Gastrocnemius medialis (tissue), 4 donors: ENCODE results near the gene RNASE11. TPM values are rescaled to one million over a fixed set of nuclear protein-coding genes. Genes with fewer than 3 reads are reported as not detected.

Experiments used
- ATAC-seq, 2 donors: fragments of 150-250 bp; one replicate each; pipeline ENCODE4 v1.9.1; 2016
- DNase-seq, 2 donors: peaks; one replicate each; pipeline ENCODE4 v3.0.0-alpha.2; 2019
- H3K27ac ChIP-seq, 4 donors: fragments of 200-600 bp; sonication (generic); 1 replicate in 1 of 4; 2 replicates in 3 of 4; pipeline ENCODE4 v1.5.1; 2016 to 2018; ENCODE audit warnings: mild to moderate bottlenecking in 2 of 4, moderate library complexity in 1 of 4
- H3K27me3 ChIP-seq, 3 donors: fragments of 200-600 bp; sonication (generic) in 2 of 3; 1 replicate in 1 of 3; 2 replicates in 2 of 3; pipeline versions ENCODE4 v1.5.1 to v1.6.0; 2016 to 2019; ENCODE audit warnings: mild to moderate bottlenecking in 1 of 3, moderate library complexity in 1 of 3
- H3K36me3 ChIP-seq, 2 donors: fragments of 200-600 bp; sonication (generic) in 1 of 2; one replicate each; pipeline ENCODE4 v1.5.1; 2017 to 2018
- H3K4me1 ChIP-seq, 2 donors: fragments of 200-600 bp; sonication (generic) in 1 of 2; one replicate each; pipeline ENCODE4 v1.5.1; 2016 to 2017; ENCODE audit warnings: mild to moderate bottlenecking in 2 of 2
- H3K4me3 ChIP-seq, 4 donors: fragments of 200-600 bp; sonication (generic) in 3 of 4; 1 replicate in 1 of 4; 2 replicates in 3 of 4; pipeline ENCODE4 v1.5.1; 2016 to 2019; ENCODE audit warnings: mild to moderate bottlenecking in 2 of 4
- H3K9me3 ChIP-seq, 3 donors: fragments of 200-600 bp; sonication (generic) in 2 of 3; 1 replicate in 1 of 3; 2 replicates in 2 of 3; pipeline ENCODE4 v1.5.1; 2016 to 2019
- CTCF ChIP-seq, 5 experiments: fragments of 450-650 bp in 3 of 5; fragments of 200-600 bp in 2 of 5; sonication (generic) in 2 of 5; IDR thresholded peaks in 4 of 5; conservative IDR thresholded peaks in 1 of 5; 1 replicate in 4 of 5; 2 replicates in 1 of 5; pipeline ENCODE4 v1.5.1; 2016 to 2019; ENCODE audit warnings: antibody characterized with exemption in 5 of 5, mild to moderate bottlenecking in 3 of 5, moderate library complexity in 3 of 5
- POLR2A ChIP-seq, 2 donors: fragments of 450-650 bp; IDR thresholded peaks; one replicate each; pipeline ENCODE4 v1.6.1; 2017; ENCODE audit warnings: antibody characterized with exemption in 2 of 2, mild to moderate bottlenecking in 2 of 2, moderate library complexity in 2 of 2
- in situ Hi-C, 4 donors: fragments of 200-750 bp; cut with MboI; loops; one replicate each; pipeline versions ENCODE4 v1.15.0 to v1.8.0; 2017; ENCODE audit warnings: low sequenced_read_pairs in 4 of 4
- intact Hi-C: fragments of 100-400 bp; cut with DNase I; formaldehyde crosslinking; loops from one replicate; pipeline ENCODE4 v1.15.1; 2023; ENCODE audit warnings: low total_unique reads
- total RNA-seq, 4 donors: library from RNA; depleted of rRNA; stranded (reverse); fragments of >200 nt; gene quantifications; one replicate each; pipeline versions ENCODE4 v1.1.0 to v1.2.3, GENCODE V29; 2016

Gene RNASE11
- total RNA-seq, 4 donors from 2014 or later = not detected

- in situ Hi-C loops = loop anchor here in 1 of 4 donors (10.0 kb wide), 1 partner anchor 155 kb away; no protein-coding TSS in a partner anchor
- intact Hi-C loops = no loop called here
- H3K9me3 ChIP-seq = no peaks in the 10 kb centered on the region
- H3K4me3 ChIP-seq = no peak overlapping the region
- H3K27ac ChIP-seq = no peak overlapping the region
- no peaks in the 10 kb centered on the region for H3K4me1 ChIP-seq
- H3K27me3 ChIP-seq = no peaks in the 10 kb centered on the region
- ATAC-seq = no peak
- TF ChIP-seq POLR2A (IDR thresholded peaks at IDR 0.05) (no peak), CTCF (IDR thresholded peaks at IDR 0.05 in 4 of 5, conservative IDR thresholded peaks at IDR 0.05 in 1 of 5) (no peak)
- H3K36me3 ChIP-seq = no peaks in the 10 kb centered on the region
- no peak for DNase-seq
Observed at GRCh38 chr14:20539906-20540305, 47.9 kb downstream of the RNASE11 start.

Other genes with a start within 250 kb of the RNASE11 start
- gene PARP2, start 244.4 kb downstream of the RNASE11 start, total RNA-seq = 10 to 100 TPM in 1 of 4 donors, 1 to 10 TPM in 3; 5.1 to 15.0 (median 7.0) TPM
- gene TEP1, start 174.5 kb downstream of the RNASE11 start, total RNA-seq = 10 to 100 TPM in 2 of 4 donors, 1 to 10 TPM in 2; 7.2 to 25.7 (median 12.0) TPM
- gene KLHL33, start 151.8 kb downstream of the RNASE11 start, total RNA-seq = 1 to 10 TPM; 1.9 to 4.7 (median 3.5) TPM
- gene OSGEP, start 133.2 kb downstream of the RNASE11 start, total RNA-seq = 10 to 100 TPM; 15.8 to 21.7 (median 20.5) TPM
- gene APEX1, start 132.8 kb downstream of the RNASE11 start, total RNA-seq = 100 to 1,000 TPM in 2 of 4 donors, 10 to 100 TPM in 2; 65.6 to 132 (median 94.2) TPM
- 10 to 100 TPM; 18.8 to 38.5 (median 21.7) TPM for gene PIP4P1, start 126.6 kb downstream of the RNASE11 start, total RNA-seq
- gene PNP, start 118.6 kb downstream of the RNASE11 start, total RNA-seq = 1 to 10 TPM; 1.6 to 7.5 (median 3.0) TPM
- gene RNASE10, start 82.5 kb downstream of the RNASE11 start, total RNA-seq = not detected
- not detected for gene RNASE9, start 27.0 kb downstream of the RNASE11 start, total RNA-seq
- not detected for gene RNASE12, start 3.4 kb upstream of the RNASE11 start, total RNA-seq
- gene OR6S1, start 53.7 kb upstream of the RNASE11 start, total RNA-seq = not detected
- 10 to 100 TPM; 12.2 to 21.3 (median 18.9) TPM for gene RNASE4, start 96.6 kb upstream of the RNASE11 start, total RNA-seq
- 10 to 100 TPM in 1 of 4 donors, 1 to 10 TPM in 3; 3.9 to 10.5 (median 5.6) TPM for gene ANG, start 100.8 kb upstream of the RNASE11 start, total RNA-seq
- not detected for gene EDDM3A, start 157.9 kb upstream of the RNASE11 start, total RNA-seq
- not detected for gene EDDM3B, start 180.4 kb upstream of the RNASE11 start, total RNA-seq
- 1 to 10 TPM in 3 of 4 donors, under 1 TPM in 1; 0.61 to 5.9 (median 4.8) TPM for gene RNASE6, start 193.3 kb upstream of the RNASE11 start, total RNA-seq
- 100 to 1,000 TPM; 157 to 198 (median 190) TPM for gene RNASE1, start 214.8 kb upstream of the RNASE11 start, total RNA-seq